ENCODE data around the gene THPO.

- TF ChIP-seq POLR2A (IDR thresholded peaks at IDR 0.05) (no peak), CTCF (IDR thresholded peaks at IDR 0.05) (no peak)
Measured at GRCh38 chr3:184336547-184337398, 41.2 kb downstream of the THPO start.

Data from lower leg skin (tissue), 3 donors.